Measurements from ENCODE around the gene ADGB.
"Not testable (repeated sequence)": the region's sequence is repeated elsewhere in the genome, so short reads cannot be mapped to it uniquely, and the experiment has no call there.

Gene ADGB

DNA sequence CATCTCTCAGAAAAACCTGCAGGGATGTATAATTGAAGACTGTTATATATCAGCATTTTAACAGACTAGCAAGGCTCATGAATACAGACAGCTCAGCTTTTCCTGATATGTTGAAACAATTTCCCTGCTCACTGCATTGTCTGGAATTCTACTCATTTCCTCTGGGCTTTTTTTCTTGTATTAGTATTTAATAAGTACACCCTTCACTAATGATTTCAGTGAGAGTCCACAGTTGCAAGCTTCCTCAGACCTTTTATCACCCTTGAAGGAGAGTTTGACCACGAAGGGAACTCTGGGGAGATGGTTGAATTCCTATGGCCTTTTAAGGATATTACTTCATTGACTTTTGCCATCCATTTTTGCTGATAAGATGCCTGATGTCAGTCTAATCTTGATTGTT lies 248.7 kb downstream of the ADGB start:
- FAIRE-seq, result no peak
- no peak for DNase-seq (ENCODE audit: insufficient read length, low spot score)

DNA sequence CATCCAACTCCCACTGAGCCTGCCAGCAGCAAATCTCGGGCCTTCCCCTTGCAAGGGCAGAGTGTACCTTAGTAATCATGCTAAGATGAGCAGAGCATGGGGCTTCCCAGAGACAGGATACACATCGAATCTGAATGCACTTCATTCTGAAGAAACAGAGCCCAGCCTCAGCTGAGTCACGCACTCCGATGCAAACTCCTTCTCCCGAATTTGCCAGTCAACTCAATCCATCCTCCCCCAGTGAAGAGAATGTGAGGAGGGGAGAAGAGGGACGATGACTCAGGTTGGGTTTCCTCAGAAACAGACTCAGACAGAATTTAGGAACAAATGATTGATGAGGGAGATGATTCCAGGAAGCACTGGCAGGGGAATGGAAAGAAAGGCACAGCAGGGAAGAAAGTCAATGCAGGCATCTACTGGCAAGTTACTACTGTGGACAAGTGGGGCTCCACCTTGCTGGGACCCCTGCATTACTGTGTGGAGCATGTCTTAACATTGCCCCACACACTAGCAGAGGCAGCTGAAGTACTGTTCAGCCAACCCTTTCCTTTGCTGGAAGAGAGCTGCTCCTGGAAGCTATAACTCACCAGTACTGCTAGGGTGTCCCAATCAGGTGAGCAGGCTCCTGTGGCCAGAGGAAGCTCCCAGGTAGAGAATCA lies 251.6 kb downstream of the ADGB start:
- TF ChIP-seq, protein P1, sequence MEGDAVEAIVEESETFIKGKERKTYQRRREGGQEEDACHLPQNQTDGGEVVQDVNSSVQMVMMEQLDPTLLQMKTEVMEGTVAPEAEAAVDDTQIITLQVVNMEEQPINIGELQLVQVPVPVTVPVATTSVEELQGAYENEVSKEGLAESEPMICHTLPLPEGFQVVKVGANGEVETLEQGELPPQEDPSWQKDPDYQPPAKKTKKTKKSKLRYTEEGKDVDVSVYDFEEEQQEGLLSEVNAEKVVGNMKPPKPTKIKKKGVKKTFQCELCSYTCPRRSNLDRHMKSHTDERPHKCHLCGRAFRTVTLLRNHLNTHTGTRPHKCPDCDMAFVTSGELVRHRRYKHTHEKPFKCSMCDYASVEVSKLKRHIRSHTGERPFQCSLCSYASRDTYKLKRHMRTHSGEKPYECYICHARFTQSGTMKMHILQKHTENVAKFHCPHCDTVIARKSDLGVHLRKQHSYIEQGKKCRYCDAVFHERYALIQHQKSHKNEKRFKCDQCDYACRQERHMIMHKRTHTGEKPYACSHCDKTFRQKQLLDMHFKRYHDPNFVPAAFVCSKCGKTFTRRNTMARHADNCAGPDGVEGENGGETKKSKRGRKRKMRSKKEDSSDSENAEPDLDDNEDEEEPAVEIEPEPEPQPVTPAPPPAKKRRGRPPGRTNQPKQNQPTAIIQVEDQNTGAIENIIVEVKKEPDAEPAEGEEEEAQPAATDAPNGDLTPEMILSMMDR (IDR thresholded peaks at IDR 0.05; ENCODE audit: insufficient read depth, missing control alignments), result no peak
- no peak for FAIRE-seq
- no peak for DNase-seq (ENCODE audit: insufficient read length, low spot score)

More for the DNA sequence above, 248.7 kb downstream of the ADGB start:
- TF ChIP-seq, protein P1 (IDR thresholded peaks at IDR 0.05; ENCODE audit: insufficient read depth, missing control alignments), result no peak

GRCh38 chr6:146850981-146851380 lies 252.2 kb downstream of the ADGB start:
- TF ChIP-seq, protein P1 (IDR thresholded peaks at IDR 0.05; ENCODE audit: insufficient read depth, missing control alignments), result no peak
- no peak for FAIRE-seq
- DNase-seq (ENCODE audit: insufficient read length, low spot score), result no peak

DNA sequence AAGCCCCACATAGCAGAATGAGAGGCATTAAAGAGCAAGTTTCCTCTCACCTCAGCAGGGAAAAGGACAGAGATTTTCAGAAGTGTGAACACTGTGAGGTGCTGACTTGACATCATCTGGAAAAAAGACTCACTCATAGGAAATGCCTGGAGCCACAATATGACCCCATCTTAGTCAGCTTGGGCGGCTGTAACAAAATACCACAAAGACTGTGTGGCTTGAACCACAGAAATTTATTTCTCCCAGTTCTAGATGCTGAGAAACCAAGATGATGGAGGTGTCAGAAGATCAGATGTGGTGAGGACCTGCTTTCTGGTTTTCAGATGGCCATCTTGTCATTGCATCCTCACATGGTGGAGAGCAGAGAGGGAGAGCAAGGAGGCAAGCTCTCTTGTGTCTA lies 253.1 kb downstream of the ADGB start:
- no peak for FAIRE-seq
- no peak for DNase-seq (ENCODE audit: insufficient read length, low spot score)
- TF ChIP-seq, protein P1 (IDR thresholded peaks at IDR 0.05; ENCODE audit: insufficient read depth, missing control alignments), result no peak

DNA sequence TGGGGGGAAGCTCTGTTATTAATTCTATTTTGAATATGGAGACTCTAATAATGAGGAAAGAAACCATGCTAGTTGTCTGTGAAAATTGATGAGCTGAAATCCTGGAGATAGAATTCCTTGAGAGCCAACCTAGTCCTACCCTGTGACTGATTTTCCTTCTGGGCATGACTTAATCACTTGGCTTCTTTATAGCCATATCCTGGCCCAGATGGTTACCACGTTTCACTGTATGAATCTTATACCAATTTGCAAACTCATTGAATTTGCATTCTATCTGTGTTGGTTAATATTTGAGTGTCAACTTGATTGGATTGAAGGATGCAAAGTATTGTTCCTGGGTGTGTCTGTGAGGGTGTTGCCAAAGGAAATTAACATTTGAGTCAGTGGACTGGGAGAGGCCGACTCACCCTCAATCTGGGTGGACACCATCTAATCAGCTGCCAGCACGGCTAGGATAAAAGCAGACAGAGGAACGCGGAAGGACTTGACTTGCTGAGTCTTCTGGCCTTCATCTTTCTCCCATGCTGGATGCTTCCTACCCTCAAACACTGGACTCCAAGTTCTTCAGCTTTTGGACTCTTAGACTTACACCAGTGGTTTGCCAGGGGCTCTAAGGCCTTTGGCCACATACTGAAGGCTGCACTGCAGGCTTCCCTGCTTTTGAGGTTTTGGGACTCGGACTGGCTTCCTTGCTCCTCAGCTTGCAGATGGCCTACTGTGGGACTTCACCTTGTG lies 255.9 kb downstream of the ADGB start:
- not testable (repeated sequence) for DNase-seq (ENCODE audit: insufficient read length, low spot score); FAIRE-seq

DNA sequence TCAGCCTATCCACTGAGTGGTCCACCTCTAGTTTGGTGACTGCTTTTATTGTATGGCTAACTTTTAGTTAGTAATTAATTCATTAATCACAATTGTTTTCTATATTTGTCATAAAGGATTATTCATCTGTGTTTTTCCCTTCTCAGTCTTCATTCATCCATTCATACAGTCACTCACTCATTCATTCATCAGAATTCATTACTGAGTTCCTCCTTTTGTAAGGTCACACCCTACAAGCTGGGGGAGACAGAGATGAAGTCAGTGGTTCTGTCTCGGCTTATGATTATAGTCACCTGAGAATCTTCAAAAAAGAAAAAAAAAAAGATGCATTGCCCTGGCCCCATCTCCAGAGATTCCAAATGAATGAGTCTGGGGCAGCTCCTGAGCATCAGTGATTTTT lies 257.1 kb downstream of the ADGB start:
- FAIRE-seq (no peak), DNase-seq (ENCODE audit: insufficient read length, low spot score) (no peak)

DNA sequence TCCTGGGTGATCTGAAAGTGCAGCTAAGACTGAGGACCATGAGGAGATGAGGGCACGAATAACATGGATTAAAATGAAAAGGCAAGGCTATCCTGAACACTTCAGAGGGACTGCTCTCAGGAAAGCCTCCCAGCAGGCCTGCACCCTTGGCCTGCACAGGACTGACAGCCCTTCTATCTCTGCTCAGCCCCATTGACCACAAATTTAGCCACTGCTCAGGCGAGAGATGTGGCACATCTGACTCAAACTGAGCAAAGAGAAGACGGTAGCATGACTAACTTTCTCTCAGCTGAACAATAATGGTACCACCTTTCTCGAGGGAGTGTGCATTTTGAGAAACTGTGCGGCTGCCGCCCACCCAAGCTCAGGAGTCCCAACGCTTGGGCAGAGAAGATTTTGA lies 257.5 kb downstream of the ADGB start:
- TF ChIP-seq, protein P1 (IDR thresholded peaks at IDR 0.05; ENCODE audit: insufficient read depth, missing control alignments), result no peak
- FAIRE-seq, result no peak
- DNase-seq (ENCODE audit: insufficient read length, low spot score), result no peak

More for the DNA sequence above, 257.1 kb downstream of the ADGB start:
- TF ChIP-seq, protein P1 (IDR thresholded peaks at IDR 0.05; ENCODE audit: insufficient read depth, missing control alignments), result no peak
